GM21390 (cell line): ENCODE measurements around the gene LPCAT3.
"Not testable (repeated sequence)": the region's sequence is repeated elsewhere in the genome, so short reads cannot be mapped to it uniquely, and the experiment has no call there.

Source experiments
- ATAC-seq: cut with Tn5 transposase; IDR thresholded peaks from one replicate; pipeline ENCODE4 v1.9.1; 2021; ENCODE audit not compliant: unreplicated experiment

Gene LPCAT3

GRCh38 chr12:7037411-7037810, 19.1 kb upstream of the LPCAT3 start:
- ATAC-seq = not testable (repeated sequence)

GRCh38 chr12:7035463-7035862, 17.2 kb upstream of the LPCAT3 start:
- ATAC-seq = no peak

- no peak for ATAC-seq
Observed at GRCh38 chr12:7034464-7034863, 16.2 kb upstream of the LPCAT3 start.

- ATAC-seq = no peak
Observed at GRCh38 chr12:7032990-7033389, 14.7 kb upstream of the LPCAT3 start.

GRCh38 chr12:7031306-7031705, 13.0 kb upstream of the LPCAT3 start:
- ATAC-seq = no peak

GRCh38 chr12:7026854-7027253, 8.6 kb upstream of the LPCAT3 start:
- ATAC-seq = no peak

- no peak for ATAC-seq
Observed at GRCh38 chr12:7023114-7023513, 4.8 kb upstream of the LPCAT3 start.

GRCh38 chr12:7021956-7022355, 3.7 kb upstream of the LPCAT3 start:
- no peak for ATAC-seq

GRCh38 chr12:7019043-7019569, 830 bp upstream of the LPCAT3 start:
- no peak for ATAC-seq

- ATAC-seq = peak; percentile 26
Observed at GRCh38 chr12:7017870-7018349, 366 bp downstream of the LPCAT3 start.

GRCh38 chr12:7016958-7017571, 1.2 kb downstream of the LPCAT3 start:
- no peak for ATAC-seq

GRCh38 chr12:7015555-7016370, 2.5 kb downstream of the LPCAT3 start:
- no peak for ATAC-seq

GRCh38 chr12:7013101-7013500, 5.2 kb downstream of the LPCAT3 start:
- ATAC-seq = no peak

- ATAC-seq = no peak
Observed at GRCh38 chr12:7012024-7012607, 6.2 kb downstream of the LPCAT3 start.

- not testable (repeated sequence) for ATAC-seq
Observed at GRCh38 chr12:7011398-7011797, 6.9 kb downstream of the LPCAT3 start.

- no peak for ATAC-seq
Observed at GRCh38 chr12:7009512-7009911, 8.8 kb downstream of the LPCAT3 start.

- ATAC-seq = no peak
Observed at GRCh38 chr12:7008864-7009263, 9.4 kb downstream of the LPCAT3 start.

- no peak for ATAC-seq
Observed at GRCh38 chr12:7006639-7007038, 11.6 kb downstream of the LPCAT3 start.

- no peak for ATAC-seq
Observed at GRCh38 chr12:7005311-7005710, 13.0 kb downstream of the LPCAT3 start.

GRCh38 chr12:7004840-7005239, 13.4 kb downstream of the LPCAT3 start:
- ATAC-seq = no peak

- no peak for ATAC-seq
Observed at GRCh38 chr12:7004287-7004803, 13.9 kb downstream of the LPCAT3 start.
